Raji (cell line): Measurements from ENCODE around the gene E2F8.

Source experiments
- POLR2A ChIP-seq: IDR thresholded peaks from 2 replicates; pipeline ENCODE4 v1.6.1; 2011; ENCODE audit warnings: low read depth, low read length, control low read depth; ENCODE audit not compliant: insufficient read depth

Gene E2F8

GRCh38 chr11:19187114-19187832, 53.5 kb downstream of the E2F8 start:
- TF ChIP-seq POLR2A = no peak

DNA sequence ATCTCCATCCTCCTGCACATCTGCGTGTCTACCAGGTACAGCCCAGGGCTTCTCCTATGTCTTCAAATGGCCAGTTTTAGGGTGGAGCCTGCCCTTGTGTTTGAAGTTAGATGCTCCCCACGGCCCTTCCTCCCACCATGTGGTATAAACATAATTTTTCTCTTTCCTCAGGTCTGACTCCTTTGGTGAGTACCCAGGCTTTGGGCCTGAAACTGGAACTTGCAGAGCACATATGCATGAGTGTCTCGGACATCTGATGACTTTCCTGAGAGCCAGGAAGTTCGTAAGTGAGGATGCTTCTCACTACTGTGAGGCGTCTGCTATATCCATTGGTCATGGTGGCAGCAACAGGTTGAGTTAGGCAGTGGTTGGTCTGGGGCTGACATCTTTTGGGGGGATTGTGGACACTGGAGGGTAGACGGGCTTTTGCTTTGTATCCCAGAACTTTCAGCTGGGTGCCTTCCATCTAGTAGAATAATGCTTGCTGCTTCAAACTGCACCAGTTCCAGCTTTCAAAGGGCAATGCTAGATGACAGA, 55.2 kb downstream of the E2F8 start:
- TF ChIP-seq POLR2A = no peak

- no peak for TF ChIP-seq POLR2A
Observed at GRCh38 chr11:19185036-19185435, 55.7 kb downstream of the E2F8 start.

- no peak for TF ChIP-seq POLR2A
Observed at GRCh38 chr11:19183646-19184045, 57.1 kb downstream of the E2F8 start.

- no peak for TF ChIP-seq POLR2A
Observed at GRCh38 chr11:19181531-19182261, 59.0 kb downstream of the E2F8 start.

GRCh38 chr11:19176629-19177186, 64.0 kb downstream of the E2F8 start:
- no peak for TF ChIP-seq POLR2A
